Right lung (tissue), 5 donors: ENCODE results near the gene SLFNL1. TPM values are rescaled to one million over a fixed set of nuclear protein-coding genes. Genes with fewer than 3 reads are reported as not detected.

Experiments
- polyA plus RNA-seq, 5 donors: library from polyadenylated mRNA; unstranded; fragments of 120-200 nt; gene quantifications; one replicate each; pipeline versions ENCODE4 v1.2.1 to v1.2.3, GENCODE V29; 2013; ENCODE audit warnings: inconsistent platforms in 1 of 5, low replicate concordance in 1 of 5; ENCODE audit not compliant: insufficient read length in 5 of 5, insufficient read depth in 1 of 5

SLFNL1 gene
- polyA plus RNA-seq, 5 donors, result 0.59 to 2.3 (median 0.96) TPM

Other genes starting within 250 kb of the SLFNL1 start
- gene KCNQ4, start 237.9 kb downstream of the SLFNL1 start, polyA plus RNA-seq, result 1 to 10 TPM in 4 of 5 donors, under 1 TPM in 1; 0.80 to 2.2 (median 1.4) TPM
- 1 to 10 TPM; 1.9 to 6.3 (median 3.1) TPM for gene CITED4, start 159.4 kb downstream of the SLFNL1 start, polyA plus RNA-seq
- 10 to 100 TPM; 19.6 to 26.6 (median 22.9) TPM for gene CTPS1, start 42.0 kb downstream of the SLFNL1 start, polyA plus RNA-seq
- gene SCMH1, start 220.6 kb upstream of the SLFNL1 start, polyA plus RNA-seq, result 10 to 100 TPM; 37.3 to 49.0 (median 43.9) TPM